HG03175 (cell line): ENCODE results near the gene PXDC1.
"Not testable (repeated sequence)": the region's sequence is repeated elsewhere in the genome, so short reads cannot be mapped to it uniquely, and the experiment has no call there.

Source experiments
- ATAC-seq: cut with Tn5 transposase; IDR thresholded peaks from one replicate; pipeline ENCODE4 v1.9.1; 2021; ENCODE audit warnings: mild to moderate bottlenecking, moderate library complexity; ENCODE audit not compliant: unreplicated experiment

The PXDC1 gene

DNA sequence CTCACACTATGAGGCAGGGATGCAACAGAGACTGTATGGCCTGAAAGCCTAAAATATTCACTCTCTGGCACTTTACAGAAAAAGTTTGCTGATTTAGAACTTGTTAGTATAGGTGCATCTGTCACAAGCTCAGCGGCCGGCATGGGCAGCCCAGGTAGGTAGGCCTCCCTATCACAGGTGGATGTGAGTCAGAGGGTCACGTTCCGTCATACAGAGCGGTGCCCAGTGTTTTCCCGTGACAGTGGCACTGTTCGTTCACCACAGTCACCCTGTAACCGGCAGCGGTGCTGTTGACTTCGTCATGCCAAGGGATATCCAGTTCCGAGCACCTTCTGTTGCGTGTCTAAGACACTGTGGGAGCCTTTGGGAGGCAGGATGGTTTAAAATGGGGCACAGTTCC, 32.9 kb upstream of the PXDC1 start:
- ATAC-seq = no peak

DNA sequence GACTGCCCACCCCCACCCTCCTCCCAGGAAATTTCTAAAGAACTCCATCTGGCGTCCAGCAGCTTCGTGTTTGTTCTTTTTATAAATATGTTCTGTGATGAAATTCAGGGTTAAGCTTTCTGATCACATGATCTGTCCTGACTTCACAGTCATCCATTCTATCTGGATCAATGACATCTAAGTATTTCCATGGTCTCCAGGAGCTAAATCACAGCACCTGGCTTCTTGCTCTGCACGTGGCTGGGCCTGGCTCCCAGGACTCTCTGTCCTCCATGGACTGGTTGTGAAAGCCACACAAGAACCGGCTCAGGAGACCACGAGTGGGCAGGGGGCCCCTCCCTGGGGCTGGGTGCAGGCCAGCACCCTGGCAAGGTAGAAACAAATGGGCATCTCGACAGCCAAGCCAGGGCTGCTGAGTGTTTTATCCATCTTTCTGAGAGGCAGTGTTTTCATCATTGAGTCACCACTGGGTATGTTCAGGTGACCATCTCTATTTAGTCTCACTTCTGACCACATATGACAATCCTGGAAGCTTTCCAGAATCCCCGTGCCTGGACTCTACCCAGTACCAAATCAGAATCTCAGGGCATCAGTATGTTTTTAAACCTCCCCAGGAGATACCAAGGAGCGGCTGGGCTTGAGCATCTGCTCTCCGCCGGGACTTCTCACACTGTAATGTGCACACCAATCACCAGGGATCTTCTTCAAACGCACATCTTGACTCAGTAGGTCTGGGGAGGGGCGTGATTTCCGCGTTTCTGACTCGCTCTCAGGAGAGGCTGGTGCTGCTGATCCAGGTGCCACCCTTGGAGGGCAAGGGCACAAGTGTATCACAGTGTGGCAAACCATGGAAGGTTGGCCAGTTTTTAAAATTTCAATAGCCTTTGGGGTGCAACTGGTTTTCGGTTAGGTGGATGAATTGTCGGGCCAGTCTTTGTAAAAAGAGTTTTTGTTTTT, 31.6 kb upstream of the PXDC1 start:
- no peak for ATAC-seq

DNA sequence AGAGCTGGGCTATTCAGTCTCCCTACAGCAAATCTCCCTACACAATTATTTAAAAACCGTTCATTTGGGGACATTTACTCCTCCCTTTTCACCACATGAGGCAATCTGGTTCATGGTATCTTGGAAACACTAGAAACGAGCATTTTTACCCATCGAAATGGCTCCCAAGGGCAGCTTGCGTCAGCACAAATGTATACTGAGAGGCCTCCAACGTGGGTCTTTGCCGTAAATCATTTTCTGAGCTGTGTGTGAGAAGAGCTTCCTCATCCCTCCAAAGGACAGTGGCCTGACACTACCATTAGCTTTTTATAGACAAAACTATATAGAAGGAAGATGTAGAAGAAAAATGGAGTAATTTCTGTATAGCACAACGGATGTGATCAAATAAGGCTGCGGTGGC, 30.0 kb upstream of the PXDC1 start:
- ATAC-seq = no peak

DNA sequence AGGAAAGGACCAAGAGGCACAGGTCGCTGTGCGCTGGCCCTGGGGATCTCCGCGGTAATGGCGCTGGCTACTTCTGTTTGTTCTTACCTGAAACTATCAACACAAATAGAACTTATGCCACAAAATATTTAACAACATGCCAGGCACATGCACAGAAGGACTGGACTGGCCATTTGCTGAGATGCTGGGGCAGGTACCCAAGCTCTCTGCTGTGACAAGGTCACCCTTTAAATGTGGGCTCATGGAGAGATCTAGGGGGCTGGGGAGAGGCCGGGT, 28.0 kb upstream of the PXDC1 start:
- no peak for ATAC-seq

DNA sequence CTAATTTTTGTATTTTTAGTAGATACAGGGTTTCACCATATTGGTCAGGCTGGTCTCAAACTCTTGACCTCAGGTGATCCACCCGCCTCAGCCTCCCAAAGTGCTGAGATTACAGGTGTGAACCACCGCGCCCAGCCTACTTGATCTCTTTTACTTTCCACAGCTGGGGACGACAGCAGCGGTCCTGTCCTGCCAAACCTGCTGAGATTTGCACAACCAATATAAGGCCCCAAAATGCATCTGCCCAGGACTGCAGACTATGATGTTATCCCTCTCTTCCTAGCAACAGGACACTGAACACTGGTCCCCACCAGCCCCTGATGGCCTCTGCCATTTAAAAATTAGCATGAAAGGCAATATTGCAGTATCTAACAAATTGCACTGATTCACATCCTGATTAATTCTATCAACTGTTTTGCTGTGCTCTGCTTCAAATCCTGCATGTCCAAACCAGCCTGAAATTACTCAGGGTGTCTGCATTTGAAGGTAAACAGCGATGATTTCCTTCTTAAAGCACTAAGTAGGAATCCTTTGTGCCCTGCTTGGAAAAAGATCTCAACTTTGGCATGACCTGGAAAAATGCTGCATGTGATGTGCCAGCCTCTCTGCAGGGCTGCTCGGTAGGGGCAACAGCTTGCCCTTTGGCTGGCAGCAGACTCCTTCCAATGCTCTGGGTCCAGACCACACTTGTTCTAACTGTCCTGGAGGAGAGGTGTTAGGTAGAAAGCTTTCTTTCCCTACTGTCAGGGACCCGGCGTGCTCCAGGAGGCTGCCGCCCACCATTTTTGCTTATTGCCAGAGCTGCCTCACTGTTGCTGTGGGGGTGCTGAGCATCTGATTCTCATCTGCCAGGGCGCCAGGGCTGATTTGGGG, 27.4 kb upstream of the PXDC1 start:
- no peak for ATAC-seq

DNA sequence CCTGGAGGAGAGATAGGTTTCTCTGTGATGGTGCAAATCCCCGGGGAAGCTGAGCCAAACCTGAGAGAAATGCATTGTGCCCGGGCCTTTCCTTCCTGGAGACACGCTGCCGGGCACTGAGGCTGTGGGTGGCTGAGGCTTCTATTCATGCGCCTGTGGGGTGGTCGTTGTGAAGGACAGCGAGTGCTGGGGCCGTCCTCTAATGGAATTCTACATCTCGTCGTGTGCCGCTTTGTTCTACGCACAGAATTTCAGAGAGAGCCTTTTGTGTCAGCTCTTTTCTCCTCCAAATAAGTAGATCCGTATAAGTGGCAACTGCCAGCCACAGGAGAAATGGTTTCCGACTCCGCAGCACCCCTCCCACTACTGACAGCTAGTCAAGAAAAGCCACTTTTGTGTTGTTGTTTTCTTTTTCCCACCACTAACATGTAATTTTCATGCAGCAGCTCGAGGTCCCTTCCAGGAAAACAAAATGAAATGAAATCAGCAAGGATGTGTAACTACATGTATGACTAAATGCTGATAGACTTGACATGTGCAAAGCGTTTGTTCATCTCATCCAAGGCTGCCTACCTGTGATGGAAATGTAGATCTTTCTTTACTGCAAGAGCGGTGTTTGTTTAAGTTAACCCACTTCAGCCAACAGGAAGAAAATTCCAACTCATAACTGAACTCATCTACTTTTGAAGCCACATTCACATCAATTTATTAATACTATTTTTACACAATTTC, 26.4 kb upstream of the PXDC1 start:
- no peak for ATAC-seq

DNA sequence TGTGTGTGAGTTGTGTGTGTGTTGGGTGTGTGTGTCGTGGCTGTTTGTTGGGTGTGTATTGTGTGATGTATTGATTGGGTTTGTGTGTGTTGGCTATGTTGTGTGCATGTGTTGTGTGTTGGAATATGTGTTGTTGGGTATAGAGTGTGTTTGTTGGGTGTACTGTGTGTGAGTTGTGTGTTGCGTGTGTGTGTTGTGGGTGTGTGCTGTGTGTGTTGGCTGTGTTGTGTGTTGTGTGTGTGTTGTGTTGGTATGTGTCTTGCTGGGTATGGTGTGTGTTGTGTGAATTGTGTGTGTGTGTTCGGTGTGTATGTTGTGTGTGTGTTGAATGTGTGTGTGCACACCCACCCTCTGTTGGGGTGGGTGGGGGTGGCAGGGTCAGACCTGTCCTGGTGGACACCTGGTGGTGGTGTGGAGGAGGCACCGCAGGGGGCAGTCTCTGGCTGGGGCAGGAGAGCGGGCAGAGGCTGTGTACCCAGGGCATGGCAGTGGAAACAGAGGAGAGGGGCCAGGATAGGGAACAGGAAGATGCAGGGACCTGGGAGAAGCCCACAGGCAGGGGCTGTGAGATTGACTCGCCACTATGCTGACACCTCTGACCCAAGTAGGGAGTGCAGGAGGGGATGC, 25.5 kb upstream of the PXDC1 start:
- no peak for ATAC-seq

DNA sequence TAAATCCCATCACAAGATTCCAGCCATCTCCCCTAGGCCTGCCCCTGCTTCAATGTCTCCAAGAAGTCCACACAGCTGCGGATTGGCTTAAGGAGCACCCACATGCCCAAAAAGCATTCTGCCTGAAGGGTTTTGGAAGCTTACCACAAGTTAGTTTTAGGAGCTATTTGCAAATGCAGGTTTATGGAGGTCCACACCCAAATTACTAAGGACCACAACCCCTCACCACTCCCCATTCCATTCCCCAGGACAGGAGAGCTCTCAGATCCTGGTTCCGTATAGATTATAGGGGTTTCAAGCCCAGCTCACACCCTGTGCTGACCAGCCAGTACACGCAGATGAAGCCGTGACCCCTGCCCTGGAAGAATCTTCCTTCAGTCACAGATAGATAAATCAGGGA, 24.3 kb upstream of the PXDC1 start:
- ATAC-seq = no peak

DNA sequence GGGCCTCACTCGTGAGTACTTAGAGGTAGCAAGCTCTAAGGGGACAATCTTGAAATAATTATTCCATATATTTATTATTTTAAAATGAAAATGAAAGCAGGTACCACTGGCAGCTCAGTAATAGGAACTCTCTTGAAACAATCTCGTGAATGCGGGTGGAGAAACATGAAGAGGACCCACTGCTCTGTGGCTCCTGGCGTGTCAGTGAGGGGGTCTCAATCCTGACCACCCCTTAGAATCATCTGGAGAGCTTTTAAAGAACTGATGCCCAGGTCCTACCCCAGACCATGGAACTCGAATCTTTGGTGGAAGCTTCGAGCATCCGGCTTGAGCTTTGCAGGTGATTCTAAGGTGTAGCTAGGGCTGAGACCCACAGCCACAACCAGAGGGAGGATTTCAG, 23.9 kb upstream of the PXDC1 start:
- ATAC-seq = no peak

DNA sequence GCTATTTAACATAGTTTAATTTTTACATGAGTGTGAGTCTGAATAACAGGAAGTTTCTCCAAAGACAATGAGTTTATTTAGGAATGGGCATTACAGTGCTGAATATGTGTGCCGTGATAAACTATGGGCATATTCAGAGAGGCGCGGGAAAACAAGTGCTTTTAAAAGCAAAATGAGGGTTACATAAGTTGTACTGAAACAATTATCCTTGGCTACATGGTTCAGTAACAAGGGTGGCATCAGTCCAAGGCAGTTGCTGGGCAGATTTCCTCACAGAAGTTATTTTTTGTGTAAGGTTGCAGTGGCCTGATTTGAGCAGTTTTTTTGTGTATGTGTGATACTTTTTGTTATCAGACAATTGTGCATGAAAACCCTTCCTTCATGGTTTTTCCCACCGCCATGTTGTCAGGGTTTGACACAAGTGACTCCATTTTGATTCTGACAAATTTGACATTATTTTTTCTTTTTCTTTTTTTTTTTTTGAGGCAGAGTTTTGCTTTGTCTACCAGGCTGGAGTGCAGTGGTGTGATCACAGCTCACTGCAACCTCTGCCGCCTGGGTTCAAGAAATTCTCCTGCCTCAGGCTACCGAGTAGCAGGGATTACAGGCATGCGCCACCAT, 22.3 kb upstream of the PXDC1 start:
- ATAC-seq = no peak

DNA sequence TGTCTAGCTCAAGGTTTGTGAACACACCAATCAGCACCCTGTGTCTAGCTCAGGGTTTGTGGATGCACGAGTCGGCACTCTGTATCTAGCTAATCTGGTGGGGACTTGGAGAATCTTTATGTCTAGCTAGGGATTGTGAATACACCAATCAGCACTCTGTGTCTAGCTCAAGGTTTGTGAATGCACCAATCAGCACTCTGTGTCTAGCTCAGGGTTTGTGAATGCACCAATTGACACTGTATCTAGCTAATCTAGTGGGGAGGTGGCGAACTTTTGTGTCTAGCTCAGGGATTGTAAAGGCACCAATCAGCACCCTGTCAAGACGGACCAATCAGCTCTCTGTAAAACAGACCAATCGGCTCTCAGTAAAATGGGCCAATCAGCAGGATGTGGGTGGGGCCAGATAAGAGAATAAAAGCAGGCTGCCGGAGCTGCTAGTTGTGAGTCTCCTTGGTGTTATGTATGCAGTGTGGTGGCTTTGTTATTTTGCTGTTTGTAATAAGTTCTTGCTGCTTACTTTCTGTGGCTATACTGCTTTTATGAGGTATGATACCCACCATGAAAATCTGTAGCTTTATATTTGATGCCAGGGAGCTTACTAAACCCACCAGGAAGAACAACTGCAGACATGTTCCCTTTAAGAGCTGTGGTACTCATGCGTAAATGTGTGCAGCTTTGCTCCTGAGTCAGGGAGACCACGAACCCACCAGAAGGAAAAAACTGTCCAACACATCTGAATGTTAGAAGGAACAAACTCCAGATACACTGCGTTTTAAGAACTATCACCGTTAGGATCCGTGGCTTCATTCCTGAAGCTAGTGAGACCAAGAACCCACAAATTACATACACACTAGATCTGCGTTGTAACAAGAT, 20.9 kb upstream of the PXDC1 start:
- ATAC-seq = not testable (repeated sequence)

DNA sequence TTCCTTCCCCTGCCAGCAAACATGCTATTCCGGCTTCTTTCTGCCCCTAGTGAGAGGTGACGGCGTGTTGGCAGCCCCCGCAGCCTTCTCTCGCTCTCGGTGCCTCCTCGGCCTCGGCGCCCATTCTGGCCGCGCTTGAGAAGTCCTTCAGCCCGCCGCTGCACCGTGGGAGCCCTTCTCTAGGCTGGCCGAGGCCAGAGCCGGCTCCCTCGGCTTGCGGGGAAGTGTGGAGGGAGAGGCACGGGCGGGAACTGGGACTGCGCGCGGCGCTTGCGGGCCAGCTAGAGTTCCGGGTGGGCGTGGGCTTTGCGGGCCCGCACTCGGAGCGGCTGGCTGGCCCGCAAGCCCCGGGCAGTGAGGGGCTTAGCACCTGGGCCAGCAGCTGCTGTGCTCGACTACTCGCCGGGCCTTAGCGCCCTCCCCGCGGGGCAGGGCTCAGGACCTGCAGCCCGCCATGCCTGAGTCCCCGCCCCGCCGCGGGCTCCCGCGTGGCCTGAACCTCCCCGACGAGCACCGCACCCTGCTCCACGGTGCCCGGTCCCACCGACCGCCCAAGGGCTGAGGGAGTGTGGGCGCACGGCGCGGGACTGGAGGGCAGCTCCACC, 20.0 kb upstream of the PXDC1 start:
- ATAC-seq = no peak

DNA sequence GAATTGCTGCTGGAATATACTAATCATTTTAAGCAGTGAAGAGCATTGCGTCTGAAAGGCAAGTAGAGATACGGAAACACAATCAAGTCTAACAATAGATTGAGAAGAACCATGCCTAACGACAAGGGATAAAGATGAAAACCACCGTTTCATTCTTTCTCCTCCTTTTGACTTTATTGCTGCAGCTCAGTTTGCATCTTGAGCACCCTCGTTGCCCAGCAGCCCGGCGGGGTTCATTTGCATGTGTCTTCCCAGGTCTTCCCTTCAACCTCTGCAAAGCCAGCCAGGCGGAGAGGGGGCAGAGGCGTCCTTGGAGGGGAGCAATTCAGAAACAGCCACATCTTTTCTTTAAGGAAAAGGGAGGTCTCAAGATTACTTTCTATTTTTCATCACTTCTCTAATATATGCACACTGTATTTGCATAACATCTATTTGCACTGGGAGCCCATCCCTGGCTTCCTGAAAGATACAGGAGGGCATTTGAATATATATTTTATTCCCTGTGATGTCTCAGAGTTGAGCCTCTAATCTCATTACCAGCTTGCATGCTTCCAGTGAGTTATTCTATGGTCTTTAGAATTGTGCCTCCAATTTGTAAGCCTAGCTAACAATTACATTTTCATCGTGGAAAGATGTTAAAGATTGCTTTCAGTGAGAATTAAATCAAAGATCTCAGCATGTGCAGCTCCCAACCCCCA, 18.7 kb upstream of the PXDC1 start:
- ATAC-seq = no peak

DNA sequence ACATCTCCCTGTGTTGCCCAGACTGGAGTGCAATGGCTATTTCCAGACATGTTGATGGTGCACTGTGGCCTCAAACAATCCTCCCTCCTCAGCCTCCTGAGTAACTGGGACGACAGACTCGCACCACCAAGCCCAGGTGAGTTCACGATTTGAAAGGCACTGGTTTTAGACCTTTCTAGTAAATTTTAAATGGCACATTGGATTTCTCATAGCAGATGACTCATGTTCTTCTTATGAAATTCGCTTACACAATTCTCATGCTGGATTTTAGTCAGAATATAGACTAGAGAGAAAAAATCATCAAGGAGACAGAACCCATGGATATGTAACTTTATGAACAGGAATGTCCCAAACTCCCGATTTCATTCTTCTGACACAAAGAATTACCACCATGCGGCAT, 18.1 kb upstream of the PXDC1 start:
- no peak for ATAC-seq

DNA sequence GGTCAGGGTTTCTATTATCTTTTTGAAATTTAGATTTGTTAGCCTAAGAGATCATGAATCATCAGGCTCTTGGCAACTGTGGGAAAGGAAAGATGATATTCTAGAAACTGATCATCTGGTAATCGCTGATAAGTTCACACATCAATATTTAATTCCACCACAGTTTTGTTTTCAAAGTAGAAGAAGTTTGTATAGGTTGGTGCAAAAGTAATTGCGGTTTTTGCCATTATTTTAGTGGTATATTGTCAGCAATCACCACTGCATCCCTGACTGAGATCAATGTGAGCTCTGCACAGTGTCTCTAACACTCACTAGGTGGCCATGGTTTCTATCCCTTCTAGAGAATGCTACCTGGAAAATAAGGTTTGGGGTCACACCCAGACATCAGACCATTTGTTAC, 17.0 kb upstream of the PXDC1 start:
- ATAC-seq = no peak

DNA sequence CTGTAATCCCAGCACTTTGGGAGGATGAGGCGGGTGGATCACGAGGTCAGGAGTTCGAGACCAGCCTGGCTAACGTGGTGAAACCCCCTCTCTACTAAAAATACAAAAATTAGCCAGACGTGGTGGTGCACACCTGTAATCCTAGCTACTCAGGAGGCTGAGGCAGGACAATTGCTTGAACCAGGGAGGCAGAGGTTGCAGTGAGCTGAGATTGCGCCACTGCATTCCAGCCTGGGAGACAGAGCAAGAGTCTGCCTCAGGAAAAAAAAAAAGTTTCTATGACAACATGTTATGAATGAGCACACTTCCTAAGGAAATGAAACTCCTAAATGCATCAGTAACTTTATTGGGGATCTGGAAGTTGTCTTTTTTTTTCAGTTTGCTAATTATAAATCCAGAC, 16.0 kb upstream of the PXDC1 start:
- not testable (repeated sequence) for ATAC-seq

DNA sequence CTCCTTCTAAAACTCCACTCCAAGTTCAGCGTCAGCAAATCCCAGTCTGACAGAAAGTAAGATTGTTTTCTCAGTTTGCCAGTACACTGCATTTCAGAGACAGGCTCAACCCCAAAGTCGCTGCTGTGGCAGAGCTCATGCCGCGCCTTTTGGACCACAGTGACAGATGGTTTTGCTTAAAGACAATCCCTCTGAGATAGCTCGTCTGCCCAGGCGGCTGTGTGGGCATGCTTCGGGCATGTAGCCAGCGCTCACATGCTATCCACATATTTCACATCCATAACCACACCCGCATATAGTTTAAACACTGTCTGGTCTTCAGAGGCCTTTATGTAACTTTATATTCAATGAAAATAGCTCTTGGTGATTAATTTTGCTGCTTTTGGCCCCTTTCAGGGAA, 14.7 kb upstream of the PXDC1 start:
- ATAC-seq = no peak

DNA sequence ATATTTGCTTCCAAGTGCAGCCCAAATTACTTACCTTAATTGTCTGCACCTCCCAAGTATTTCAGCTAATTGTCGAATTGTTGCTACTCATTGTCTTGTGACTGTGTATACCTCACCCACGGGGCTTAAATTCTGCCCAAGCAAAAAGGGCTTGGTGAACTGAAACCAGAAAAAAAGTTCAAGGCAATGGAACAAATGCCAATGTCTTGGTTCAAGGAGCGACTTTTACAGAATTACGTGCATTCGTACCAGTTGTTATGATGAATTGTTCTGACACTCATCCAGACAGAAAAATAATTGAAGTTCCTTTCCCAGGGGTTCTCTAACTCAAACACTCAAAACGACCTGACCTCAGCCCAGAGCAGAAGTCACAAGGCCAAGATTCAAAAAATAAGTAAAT, 13.9 kb upstream of the PXDC1 start:
- no peak for ATAC-seq
